ENCODE results near the gene HPX.

The HPX gene

DNA sequence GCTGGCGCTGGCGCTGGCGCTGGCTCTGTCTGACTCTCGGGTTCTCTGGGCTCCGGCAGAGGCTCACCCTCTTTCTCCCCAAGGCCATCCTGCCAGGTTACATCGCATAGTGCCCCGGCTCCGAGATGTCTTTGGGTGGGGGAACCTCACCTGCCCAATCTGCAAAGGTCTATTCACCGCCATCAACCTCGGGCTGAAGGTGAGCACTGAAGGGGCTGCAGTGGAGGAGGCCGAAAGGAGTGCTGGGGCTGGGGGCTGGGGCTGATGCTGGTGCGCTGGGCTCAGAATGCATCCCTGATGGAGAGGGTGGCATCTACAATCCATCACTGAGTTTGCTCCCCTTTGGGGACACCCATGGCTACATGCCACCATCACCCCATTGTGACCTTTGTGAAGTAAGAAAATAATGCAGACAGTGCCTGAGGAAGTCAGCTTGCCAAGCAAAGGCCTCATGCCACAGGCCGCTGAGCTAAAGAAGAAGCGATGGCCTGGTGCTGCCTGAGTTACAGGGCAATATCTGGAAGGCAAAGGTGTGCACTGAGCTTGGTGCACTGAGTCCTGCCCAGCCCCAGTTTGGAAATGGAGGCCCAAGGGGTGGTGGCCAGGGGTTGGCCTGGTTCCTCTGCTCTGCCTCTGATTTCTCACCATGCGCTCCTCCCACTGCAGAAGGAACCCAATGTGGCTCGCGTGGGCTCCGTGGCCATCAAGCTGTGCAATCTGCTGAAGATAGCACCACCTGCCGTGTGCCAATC lies 49.9 kb downstream of the HPX start:
- ATAC-seq (no peak), DNase-seq (no peak)

GRCh38 chr11:6389905-6390717 lies 50.7 kb downstream of the HPX start, which contains the start of gene SMPD1:
Gene SMPD1 (plus strand): TSS chr11:6390474. CDS start chr11:6390599, 125 bp downstream.
- ATAC-seq (peak; percentile 86), DNase-seq (peak; percentile 93)

DNA sequence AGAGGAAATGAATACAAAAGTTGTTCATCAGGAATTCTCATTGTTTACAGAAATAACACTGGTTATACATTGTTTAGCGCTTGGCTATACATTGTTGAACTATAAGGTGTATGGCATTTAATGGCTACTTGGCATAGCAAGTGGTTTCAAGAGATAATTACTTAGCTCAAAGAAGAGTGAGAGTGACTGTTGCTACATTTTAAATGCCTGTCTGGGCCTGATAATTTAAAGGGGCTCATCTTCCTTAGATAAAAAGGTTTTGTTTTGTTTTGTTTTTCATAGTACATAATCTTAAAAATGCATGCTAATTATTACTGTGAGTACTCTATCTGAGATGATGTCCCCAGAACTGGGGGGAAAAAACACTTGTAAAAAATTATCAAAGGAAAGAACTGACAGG lies 52.0 kb downstream of the HPX start:
- no peak for DNase-seq

GRCh38 chr11:6387811-6388599 lies 52.8 kb downstream of the HPX start:
- ATAC-seq, result no peak
- DNase-seq, result no peak

More for the DNA sequence above, 52.0 kb downstream of the HPX start:
- no peak for ATAC-seq

- ATAC-seq, result no peak
- DNase-seq, result no peak
Measured at GRCh38 chr11:6385046-6385777, 55.6 kb downstream of the HPX start.
